Natural killer cell (primary cell): ENCODE measurements around the gene BDH1. TPM values are rescaled to one million over a fixed set of nuclear protein-coding genes. Genes with fewer than 3 reads are reported as not detected.

Experiments
- ATAC-seq, 3 donors: fragments of 150-1000 bp in 2 of 3; fragments of 200-7000 bp in 1 of 3; cut with Tn5 transposase; 1 replicate in 1 of 3; 2 replicates in 2 of 3; pipeline ENCODE4 v1.10.0; 2021; ENCODE audit warnings: mild to moderate bottlenecking in 2 of 3, moderate library complexity in 2 of 3
- DNase-seq, 2 donors: peaks; one replicate each; pipeline versions ENCODE4 v3.0.0 to v3.0.0-alpha.2; 2013 to 2021; ENCODE audit warnings: mixed read lengths in 1 of 2
- H3K27ac ChIP-seq: one replicate; pipeline ENCODE4 v1.5.1; 2013; ENCODE audit warnings: mild to moderate bottlenecking, low read length
- H3K27me3 ChIP-seq: one replicate; pipeline ENCODE4 v1.6.1; 2013; ENCODE audit warnings: low read length; ENCODE audit not compliant: control insufficient read depth, insufficient read depth
- H3K36me3 ChIP-seq: one replicate; pipeline ENCODE4 v1.6.1; 2013; ENCODE audit warnings: low read length; ENCODE audit not compliant: control insufficient read depth, insufficient read depth
- H3K4me1 ChIP-seq: one replicate; pipeline ENCODE4 v1.6.1; 2013; ENCODE audit warnings: low read length; ENCODE audit not compliant: control insufficient read depth, insufficient read depth
- H3K4me3 ChIP-seq: one replicate; pipeline ENCODE4 v1.5.1; 2013; ENCODE audit warnings: low read length
- H3K9me3 ChIP-seq: one replicate; pipeline ENCODE4 v1.6.1; 2013; ENCODE audit warnings: low read length; ENCODE audit not compliant: control insufficient read depth, insufficient read depth
- H3K27ac Mint-ChIP-seq, 2 donors: one replicate each; pipeline ENCODE4 v1.8.0; 2022; ENCODE audit warnings: mild to moderate bottlenecking in 2 of 2, mixed read lengths in 2 of 2, moderate library complexity in 1 of 2
- H3K27me3 Mint-ChIP-seq, 2 donors: one replicate each; pipeline ENCODE4 v1.8.0; 2022; ENCODE audit warnings: low read depth in 2 of 2, mixed read lengths in 2 of 2
- H3K36me3 Mint-ChIP-seq: one replicate; pipeline ENCODE4 v1.8.0; 2022; ENCODE audit warnings: mixed read lengths
- H3K4me1 Mint-ChIP-seq, 2 donors: one replicate each; pipeline ENCODE4 v1.8.0; 2022; ENCODE audit warnings: mixed read lengths in 2 of 2
- H3K4me3 Mint-ChIP-seq: one replicate; pipeline ENCODE4 v1.8.0; 2022; ENCODE audit warnings: mild to moderate bottlenecking, moderate library complexity, mixed read lengths
- H3K9me3 Mint-ChIP-seq, 2 donors: one replicate each; pipeline ENCODE4 v1.8.0; 2022; ENCODE audit warnings: mixed read lengths in 2 of 2
- CTCF ChIP-seq: fragments of 200-600 bp; IDR thresholded peaks from one replicate; pipeline ENCODE4 v1.8.0; 2022; ENCODE audit warnings: antibody characterized with exemption
- WGBS: methylation state at CpG from one replicate; pipeline ENCODE4 v1.1.7; 2013; ENCODE audit warnings: missing lambda C conversion rate; ENCODE audit not compliant: insufficient coverage; 5-methylcytosine and 5-hydroxymethylcytosine counted together
- intact Hi-C: fragments of 100-400 bp; cut with micrococcal nuclease; formaldehyde crosslinking; loops from one replicate; pipeline ENCODE4 v1.14.2; 2022
- total RNA-seq, 4 donors: library from RNA; stranded (reverse); fragments of 120-200 nt in 1 of 4; gene quantifications; one replicate each; pipeline versions ENCODE4 v1.2.3 to v1.2.4, GENCODE V29; 2013 to 2022

BDH1 gene
- total RNA-seq, 3 donors from 2014 or later (not counting 1 experiment from before 2014, with no cell fraction given): 14.0 to 24.5 (median 17.4) TPM

GRCh38 chr3:197508924-197509775 lies 46.6 kb downstream of the BDH1 start:
- Histone ChIP-seq H3K4me1 (peaks cover 10% of the 10 kb centered on the region), H3K27me3 (peaks cover 3% of the 10 kb centered on the region), H3K9me3 (no peaks in the 10 kb centered on the region), H3K4me3 (no peak overlapping the region), H3K36me3 (peaks cover 5% of the 10 kb centered on the region), H3K27ac (no peak overlapping the region)
- H3K4me3 Mint-ChIP-seq: no peak overlapping the region
- WGBS: 91% methylated on average over 27 of the region's 27 CpGs
- H3K9me3 Mint-ChIP-seq: no peaks in the 10 kb centered on the region
- H3K27me3 Mint-ChIP-seq: no peaks in the 10 kb centered on the region
- no peaks in the 10 kb centered on the region for H3K36me3 Mint-ChIP-seq
- H3K4me1 Mint-ChIP-seq: peaks cover 5 to 8% of the 10 kb centered on the region in 2 donors
- DNase-seq (no peak), ATAC-seq (no peak)
- no peak for TF ChIP-seq CTCF
- intact Hi-C loops: no loop called here
- no peak overlapping the region for H3K27ac Mint-ChIP-seq

- Mint-ChIP-seq H3K27me3 (no peaks in the 10 kb centered on the region), H3K27ac (no peak overlapping the region), H3K4me1 (peaks cover 5 to 8% of the 10 kb centered on the region in 2 donors), H3K36me3 (no peaks in the 10 kb centered on the region), H3K4me3 (no peak overlapping the region), H3K9me3 (no peaks in the 10 kb centered on the region)
- Histone ChIP-seq H3K27ac (no peak overlapping the region), H3K36me3 (peaks cover 5% of the 10 kb centered on the region), H3K4me3 (no peak overlapping the region), H3K4me1 (peaks cover 10% of the 10 kb centered on the region), H3K27me3 (peaks cover 3% of the 10 kb centered on the region), H3K9me3 (no peaks in the 10 kb centered on the region)
- TF ChIP-seq CTCF: no peak
- DNase-seq: no peak
- ATAC-seq: no peak
- WGBS: 84% methylated on average over 6 of the region's 6 CpGs
- intact Hi-C loops: no loop called here
Observed at GRCh38 chr3:197508461-197508860, 47.3 kb downstream of the BDH1 start.

- DNase-seq (no peak), ATAC-seq (no peak)
- Histone ChIP-seq H3K27ac (no peak overlapping the region), H3K36me3 (peaks cover 5% of the 10 kb centered on the region), H3K27me3 (peaks cover 3% of the 10 kb centered on the region), H3K9me3 (no peaks in the 10 kb centered on the region), H3K4me3 (no peak overlapping the region), H3K4me1 (peaks cover 10% of the 10 kb centered on the region)
- 90% methylated on average over 8 of the region's 8 CpGs for WGBS
- H3K4me1 Mint-ChIP-seq: peaks cover 5 to 8% of the 10 kb centered on the region in 2 donors
- no peaks in the 10 kb centered on the region for H3K27me3 Mint-ChIP-seq
- H3K36me3 Mint-ChIP-seq: no peaks in the 10 kb centered on the region
- no peak overlapping the region for H3K27ac Mint-ChIP-seq
- no peaks in the 10 kb centered on the region for H3K9me3 Mint-ChIP-seq
- TF ChIP-seq CTCF: no peak
- intact Hi-C loops: no loop called here
- H3K4me3 Mint-ChIP-seq: no peak overlapping the region
Observed at GRCh38 chr3:197508051-197508451, 47.7 kb downstream of the BDH1 start.
